DOHH2 (cell line): ENCODE data around the gene ATP12A.

Experiments used
- H3F3A ChIP-seq: fragments of 200-600 bp; sonication (generic), shearing (Covaris generic); 2 replicates; pipeline ENCODE4 v1.6.0; 2016; ENCODE audit warnings: antibody characterized with exemption, mild to moderate bottlenecking; ENCODE audit not compliant: control insufficient read depth, insufficient read depth
- H3K27ac ChIP-seq: fragments of 200-600 bp; sonication (generic); 2 replicates; pipeline ENCODE4 v1.5.1; 2014; ENCODE audit warnings: low read depth, mild to moderate bottlenecking, low read length, moderate library complexity
- H3K27me3 ChIP-seq: fragments of 200-600 bp; sonication (generic); 2 replicates; pipeline ENCODE4 v1.6.1; 2014; ENCODE audit warnings: mild to moderate bottlenecking, low read length, mixed read lengths; ENCODE audit not compliant: control insufficient read depth
- H3K36me3 ChIP-seq: fragments of 200-600 bp; sonication (generic); 2 replicates; pipeline ENCODE4 v1.6.1; 2014; ENCODE audit warnings: mild to moderate bottlenecking, low read length, moderate library complexity, mixed read lengths; ENCODE audit not compliant: control insufficient read depth
- H3K4me1 ChIP-seq: fragments of 200-600 bp; sonication (generic); 2 replicates; pipeline ENCODE4 v1.6.1; 2014; ENCODE audit warnings: mild to moderate bottlenecking, low read length, mixed read lengths; ENCODE audit not compliant: control insufficient read depth
- H3K4me2 ChIP-seq: fragments of 200-600 bp; sonication (generic); 2 replicates; pipeline ENCODE4 v1.6.0; 2014; ENCODE audit warnings: mild to moderate bottlenecking, low read length, moderate library complexity
- H3K4me3 ChIP-seq: fragments of 200-600 bp; sonication (generic); 2 replicates; pipeline ENCODE4 v1.5.1; 2014; ENCODE audit warnings: mild to moderate bottlenecking, low read length, mixed read lengths
- H3K79me2 ChIP-seq: fragments of 200-600 bp; sonication (generic); 2 replicates; pipeline ENCODE4 v1.6.1; 2014; ENCODE audit warnings: mild to moderate bottlenecking, low read length, mixed read lengths; ENCODE audit not compliant: control insufficient read depth
- H3K9me2 ChIP-seq: fragments of 200-600 bp; sonication (generic); replicated peaks from 2 replicates; pipeline ENCODE4 v1.6.1; 2014; ENCODE audit warnings: mild to moderate bottlenecking, low read length, mixed read lengths; ENCODE audit not compliant: control insufficient read depth
- H3K9me3 ChIP-seq: fragments of 200-600 bp; sonication (generic); 2 replicates; pipeline ENCODE4 v1.6.1; 2014; ENCODE audit warnings: antibody characterized with exemption, low read length, mixed read lengths; ENCODE audit not compliant: control insufficient read depth, insufficient read depth
- H4K20me1 ChIP-seq: fragments of 200-600 bp; sonication (generic); 2 replicates; pipeline ENCODE4 v1.6.0; 2014; ENCODE audit warnings: low read depth, mild to moderate bottlenecking, antibody characterized with exemption, low read length, moderate library complexity; ENCODE audit not compliant: control insufficient read depth, insufficient read depth
- CTCF ChIP-seq: fragments of 200-600 bp; sonication (generic); IDR thresholded peaks from one replicate; pipeline ENCODE4 v1.5.1; 2014; ENCODE audit warnings: antibody characterized with exemption, mild to moderate bottlenecking, low read depth, low read length; ENCODE audit not compliant: poor library complexity, severe bottlenecking
- EZH2phosphoT487 ChIP-seq: fragments of 200-600 bp; sonication (generic); IDR thresholded peaks from 2 replicates; pipeline ENCODE4 v1.6.1; 2017; ENCODE audit warnings: borderline replicate concordance, mild to moderate bottlenecking, antibody characterized with exemption, low read length, moderate library complexity, mixed read lengths

The ATP12A gene

GRCh38 chr13:24709186-24709913 lies 29.1 kb downstream of the ATP12A start:
- H3K27me3 ChIP-seq: no peaks in the 10 kb centered on the region
- no peaks in the 10 kb centered on the region for H4K20me1 ChIP-seq
- no peak overlapping the region for H3K27ac ChIP-seq
- H3K36me3 ChIP-seq: no peaks in the 10 kb centered on the region
- H3F3A ChIP-seq: no peaks in the 10 kb centered on the region
- H3K9me2 ChIP-seq: no peaks in the 10 kb centered on the region
- TF ChIP-seq CTCF (no peak), EZH2phosphoT487 (no peak)
- H3K4me3 ChIP-seq: no peak overlapping the region
- H3K9me3 ChIP-seq: no peaks in the 10 kb centered on the region
- peak overlapping the region; percentile 34 for H3K4me2 ChIP-seq
- peaks cover 9% of the 10 kb centered on the region for H3K4me1 ChIP-seq
- no peaks in the 10 kb centered on the region for H3K79me2 ChIP-seq

GRCh38 chr13:24713022-24713421 lies 32.8 kb downstream of the ATP12A start:
- H3K4me2 ChIP-seq: no peak overlapping the region
- no peak overlapping the region for H3K27ac ChIP-seq
- no peaks in the 10 kb centered on the region for H3F3A ChIP-seq
- TF ChIP-seq EZH2phosphoT487 (no peak), CTCF (no peak)
- no peak overlapping the region for H3K4me3 ChIP-seq
- H3K9me3 ChIP-seq: no peaks in the 10 kb centered on the region
- H3K27me3 ChIP-seq: no peaks in the 10 kb centered on the region
- H3K79me2 ChIP-seq: no peaks in the 10 kb centered on the region
- no peaks in the 10 kb centered on the region for H4K20me1 ChIP-seq
- no peaks in the 10 kb centered on the region for H3K9me2 ChIP-seq
- H3K4me1 ChIP-seq: peaks cover 9% of the 10 kb centered on the region
- H3K36me3 ChIP-seq: no peaks in the 10 kb centered on the region

GRCh38 chr13:24716011-24716410 lies 35.8 kb downstream of the ATP12A start:
- peaks cover 3% of the 10 kb centered on the region; the same call in 1 of the 2 replicates for H3K27me3 ChIP-seq

More at GRCh38 chr13:24716011-24716410, 35.8 kb downstream of the ATP12A start:
- Histone ChIP-seq H3K36me3 (no peaks in the 10 kb centered on the region), H3K4me1 (peaks cover 3% of the 10 kb centered on the region; the same call in 1 of the 2 replicates), H3K27ac (no peak overlapping the region), H3K9me3 (no peaks in the 10 kb centered on the region), H3K79me2 (no peaks in the 10 kb centered on the region), H3K4me2 (no peak overlapping the region), H4K20me1 (no peaks in the 10 kb centered on the region), H3K9me2 (no peaks in the 10 kb centered on the region), H3F3A (no peaks in the 10 kb centered on the region), H3K4me3 (no peak overlapping the region)
- no peak for TF ChIP-seq EZH2phosphoT487
- TF ChIP-seq CTCF: no peak
